AG04450 (cell line): ENCODE measurements around the gene COPG1. TPM values are rescaled to one million over a fixed set of nuclear protein-coding genes. Genes with fewer than 3 reads are reported as not detected.

ENCODE experiments used
- CTCF ChIA-PET: fragments of 300-600, 350-600 bp; formaldehyde crosslinking; extraction: SDS; loops from one replicate; lab custom pipeline; 2022; ENCODE audit warnings: antibody characterized with exemption, inconsistent platforms; lab: Charles Lee
- POLR2A ChIA-PET: fragments of 350-600 bp; formaldehyde crosslinking; extraction: SDS; loops from one replicate; lab custom pipeline; 2021; ENCODE audit warnings: antibody characterized with exemption, inconsistent platforms; lab: Yijun Ruan, JAX
- DNase-seq: peaks from one replicate; pipeline ENCODE4 v3.0.0-alpha.2; 2011; ENCODE audit warnings: low read depth, low spot score
- H3K27ac ChIP-seq: one replicate; pipeline ENCODE4 v1.5.1; 2012; ENCODE audit warnings: low read depth, low read length, control low read depth
- H3K27me3 ChIP-seq: one replicate; pipeline ENCODE4 v1.6.0; 2012; ENCODE audit warnings: low read length; ENCODE audit not compliant: control insufficient read depth, insufficient read depth
- H3K4me3 ChIP-seq: 2 replicates; pipeline ENCODE4 v1.5.1; 2011; ENCODE audit warnings: mild to moderate bottlenecking, low read depth, low read length, control low read depth
- H3K9me3 ChIP-seq: 2 replicates; pipeline ENCODE4 v1.5.1; 2012; ENCODE audit warnings: low read length; ENCODE audit not compliant: control insufficient read depth, insufficient read depth
- polyA plus RNA-seq: library from polyadenylated mRNA; depleted of rRNA; stranded (reverse); fragments of >200 nt; gene quantifications from 2 replicates; pipeline ENCODE4 v1.2.3, GENCODE V29; 2011
- TF ChIP-seq, protein P1 (sequence below): IDR thresholded peaks from 2 replicates; pipeline ENCODE4 v1.5.1; 2011; ENCODE audit warnings: low read depth, low read length, control low read depth, inconsistent platforms

The COPG1 gene
- polyA plus RNA-seq, 1 experiment, result 229 TPM

GRCh38 chr3:129224984-129225393, 24.4 kb upstream of the COPG1 start:
- TF ChIP-seq, protein P1, sequence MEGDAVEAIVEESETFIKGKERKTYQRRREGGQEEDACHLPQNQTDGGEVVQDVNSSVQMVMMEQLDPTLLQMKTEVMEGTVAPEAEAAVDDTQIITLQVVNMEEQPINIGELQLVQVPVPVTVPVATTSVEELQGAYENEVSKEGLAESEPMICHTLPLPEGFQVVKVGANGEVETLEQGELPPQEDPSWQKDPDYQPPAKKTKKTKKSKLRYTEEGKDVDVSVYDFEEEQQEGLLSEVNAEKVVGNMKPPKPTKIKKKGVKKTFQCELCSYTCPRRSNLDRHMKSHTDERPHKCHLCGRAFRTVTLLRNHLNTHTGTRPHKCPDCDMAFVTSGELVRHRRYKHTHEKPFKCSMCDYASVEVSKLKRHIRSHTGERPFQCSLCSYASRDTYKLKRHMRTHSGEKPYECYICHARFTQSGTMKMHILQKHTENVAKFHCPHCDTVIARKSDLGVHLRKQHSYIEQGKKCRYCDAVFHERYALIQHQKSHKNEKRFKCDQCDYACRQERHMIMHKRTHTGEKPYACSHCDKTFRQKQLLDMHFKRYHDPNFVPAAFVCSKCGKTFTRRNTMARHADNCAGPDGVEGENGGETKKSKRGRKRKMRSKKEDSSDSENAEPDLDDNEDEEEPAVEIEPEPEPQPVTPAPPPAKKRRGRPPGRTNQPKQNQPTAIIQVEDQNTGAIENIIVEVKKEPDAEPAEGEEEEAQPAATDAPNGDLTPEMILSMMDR, result no peak
- ChIA-PET POLR2A (interaction anchor here (0.7 to 2.8 kb wide), 6 partner anchors 20 to 91 kb away, joined by 3 to 12 read pairs (median 4); partner anchors contain the start of genes CNBP and COPG1), CTCF (interaction anchor here (0.6 to 2.0 kb wide), 4 partner anchors 21 to 255 kb away, joined by 3 to 21 read pairs (median 8); no protein-coding TSS in a partner anchor)
- no peaks in the 10 kb centered on the region for H3K9me3 ChIP-seq
- peak overlapping the region; percentile 77 for H3K27ac ChIP-seq
- peak overlapping the region; percentile 35 for H3K4me3 ChIP-seq
- no peaks in the 10 kb centered on the region for H3K27me3 ChIP-seq
- no peak for DNase-seq

- no peaks in the 10 kb centered on the region for H3K27me3 ChIP-seq
- ChIA-PET CTCF (interaction anchor here (0.9 to 3.1 kb wide), 3 partner anchors 19 to 256 kb away, joined by 8 to 13 read pairs (median 10); no protein-coding TSS in a partner anchor), POLR2A (interaction anchor here (1.4 to 2.8 kb wide), 3 partner anchors 19 to 43 kb away, joined by 3 to 12 read pairs (median 7); partner anchors contain the start of gene CNBP)
- TF ChIP-seq, protein P1, result no peak
- peak overlapping the region; percentile 25 for H3K27ac ChIP-seq
- no peak for DNase-seq
- H3K9me3 ChIP-seq, result no peaks in the 10 kb centered on the region
- H3K4me3 ChIP-seq, result no peak overlapping the region
Observed at GRCh38 chr3:129226374-129226773, 23.0 kb upstream of the COPG1 start.

DNA sequence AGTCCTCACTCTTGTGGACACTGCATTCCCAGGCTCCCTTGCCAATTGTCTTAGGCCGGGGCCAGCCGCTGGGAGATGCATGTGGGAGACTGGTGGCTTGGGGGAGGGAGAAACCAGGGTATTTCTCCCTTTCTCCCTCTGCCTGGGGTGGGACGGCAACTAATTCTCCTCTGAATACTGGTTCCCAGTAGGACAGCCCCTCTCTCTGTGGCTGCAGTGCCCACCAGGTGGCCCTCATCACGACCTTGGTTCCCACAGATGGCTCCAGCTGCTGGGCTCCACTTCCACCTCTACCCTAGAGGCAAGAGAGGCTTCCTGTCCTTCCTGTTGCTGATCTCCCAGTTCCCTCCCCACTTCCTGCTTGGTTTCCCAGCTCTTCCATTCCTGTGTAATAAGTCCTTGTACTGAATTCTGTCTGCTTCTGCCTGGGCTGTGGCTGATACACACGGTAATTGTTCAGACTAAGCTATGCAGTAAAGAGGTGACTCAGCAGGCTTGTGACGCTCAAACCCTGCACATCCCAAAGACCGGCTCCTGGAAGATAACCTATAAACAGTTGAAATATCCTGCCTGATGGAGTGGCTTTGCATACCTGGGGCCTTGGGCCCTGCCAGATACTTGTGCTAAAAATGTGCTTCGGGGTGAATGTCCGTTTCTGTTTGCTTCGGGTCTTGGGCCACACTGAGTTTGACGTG, 20.4 kb upstream of the COPG1 start:
- no peak overlapping the region for H3K4me3 ChIP-seq
- peak; percentile 50 for DNase-seq
- TF ChIP-seq, protein P1, result no peak
- POLR2A ChIA-PET, result interaction anchor here (0.6 to 1.1 kb wide), 3 partner anchors 20 to 143 kb away, joined by 3 to 8 read pairs (median 6); partner anchors contain the start of gene COPG1
- no peaks in the 10 kb centered on the region for H3K27me3 ChIP-seq
- H3K27ac ChIP-seq, result peak overlapping the region; percentile 89
- CTCF ChIA-PET, result interaction anchor here (1.4 to 3.1 kb wide), 3 partner anchors 16 to 67 kb away, joined by 3 to 13 read pairs (median 5); no protein-coding TSS in a partner anchor
- no peaks in the 10 kb centered on the region for H3K9me3 ChIP-seq

- Histone ChIP-seq H3K27ac (peak overlapping the region; percentile 47), H3K9me3 (no peaks in the 10 kb centered on the region), H3K27me3 (no peaks in the 10 kb centered on the region), H3K4me3 (no peak overlapping the region)
- CTCF ChIA-PET, result interaction anchor here (0.8 to 1.7 kb wide), 7 partner anchors 14 to 260 kb away, joined by 3 to 10 read pairs (median 3); partner anchors contain the start of gene COPG1
- POLR2A ChIA-PET, result interaction anchor here (0.6 to 2.2 kb wide), 3 partner anchors 19 to 34 kb away, joined by 4 to 13 read pairs (median 8); partner anchors contain the start of gene COPG1
- TF ChIP-seq, protein P1, result no peak
- DNase-seq, result no peak
Observed at GRCh38 chr3:129230311-129231019, 18.9 kb upstream of the COPG1 start.
